ENCODE results near the gene LSP1.

DNA sequence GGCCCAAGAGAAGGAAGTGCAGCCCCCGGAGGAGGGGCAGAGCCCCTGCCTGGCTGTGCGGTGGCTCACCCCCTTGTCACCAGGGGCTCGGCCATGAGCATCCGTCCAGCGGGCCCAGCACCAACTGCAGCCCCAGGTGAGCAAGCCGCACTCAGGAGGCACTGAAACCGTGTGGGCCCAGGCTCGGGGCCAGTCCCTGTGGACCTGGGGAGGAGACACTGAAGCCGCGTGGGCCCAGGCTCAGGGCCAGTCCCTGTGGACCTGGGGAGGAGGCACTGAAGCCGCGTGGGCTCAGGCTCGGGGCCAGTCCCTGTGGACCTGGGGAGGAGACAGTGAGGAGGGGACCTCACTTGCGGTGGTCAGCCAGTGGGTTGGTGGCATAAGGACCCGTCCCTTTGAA, 13.9 kb downstream of the LSP1 start:
- TF ChIP-seq, protein P1, sequence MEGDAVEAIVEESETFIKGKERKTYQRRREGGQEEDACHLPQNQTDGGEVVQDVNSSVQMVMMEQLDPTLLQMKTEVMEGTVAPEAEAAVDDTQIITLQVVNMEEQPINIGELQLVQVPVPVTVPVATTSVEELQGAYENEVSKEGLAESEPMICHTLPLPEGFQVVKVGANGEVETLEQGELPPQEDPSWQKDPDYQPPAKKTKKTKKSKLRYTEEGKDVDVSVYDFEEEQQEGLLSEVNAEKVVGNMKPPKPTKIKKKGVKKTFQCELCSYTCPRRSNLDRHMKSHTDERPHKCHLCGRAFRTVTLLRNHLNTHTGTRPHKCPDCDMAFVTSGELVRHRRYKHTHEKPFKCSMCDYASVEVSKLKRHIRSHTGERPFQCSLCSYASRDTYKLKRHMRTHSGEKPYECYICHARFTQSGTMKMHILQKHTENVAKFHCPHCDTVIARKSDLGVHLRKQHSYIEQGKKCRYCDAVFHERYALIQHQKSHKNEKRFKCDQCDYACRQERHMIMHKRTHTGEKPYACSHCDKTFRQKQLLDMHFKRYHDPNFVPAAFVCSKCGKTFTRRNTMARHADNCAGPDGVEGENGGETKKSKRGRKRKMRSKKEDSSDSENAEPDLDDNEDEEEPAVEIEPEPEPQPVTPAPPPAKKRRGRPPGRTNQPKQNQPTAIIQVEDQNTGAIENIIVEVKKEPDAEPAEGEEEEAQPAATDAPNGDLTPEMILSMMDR (conservative IDR thresholded peaks at IDR 0.05), result no peak
- TF ChIP-seq ZFX (IDR thresholded peaks at IDR 0.05), result no peak
